Measurements from ENCODE around the gene AKR1B1.

DNA sequence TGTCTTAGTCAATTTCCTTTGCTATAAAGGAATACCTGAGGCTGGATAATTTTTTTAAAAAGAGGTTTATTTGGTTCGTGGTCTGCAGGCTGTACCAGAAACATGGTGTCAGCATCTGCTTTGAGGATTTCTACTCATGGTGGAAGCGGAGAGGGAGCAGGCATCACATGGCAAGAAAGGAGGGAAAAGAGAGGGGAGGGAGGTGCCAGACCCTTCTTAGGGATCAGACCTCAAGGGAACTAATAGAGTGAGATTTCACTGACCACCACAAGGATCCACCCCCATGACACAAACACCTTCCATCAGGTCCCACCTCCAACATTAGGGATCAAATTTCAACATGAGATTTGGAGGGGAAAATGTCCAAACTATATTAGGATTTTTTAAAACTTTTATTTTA, 41.5 kb upstream of the AKR1B1 start:
- TF ChIP-seq POLR2A (IDR thresholded peaks at IDR 0.05) (no peak), EP300 (IDR thresholded peaks at IDR 0.05) (no peak)
- TF ChIP-seq, protein P1, sequence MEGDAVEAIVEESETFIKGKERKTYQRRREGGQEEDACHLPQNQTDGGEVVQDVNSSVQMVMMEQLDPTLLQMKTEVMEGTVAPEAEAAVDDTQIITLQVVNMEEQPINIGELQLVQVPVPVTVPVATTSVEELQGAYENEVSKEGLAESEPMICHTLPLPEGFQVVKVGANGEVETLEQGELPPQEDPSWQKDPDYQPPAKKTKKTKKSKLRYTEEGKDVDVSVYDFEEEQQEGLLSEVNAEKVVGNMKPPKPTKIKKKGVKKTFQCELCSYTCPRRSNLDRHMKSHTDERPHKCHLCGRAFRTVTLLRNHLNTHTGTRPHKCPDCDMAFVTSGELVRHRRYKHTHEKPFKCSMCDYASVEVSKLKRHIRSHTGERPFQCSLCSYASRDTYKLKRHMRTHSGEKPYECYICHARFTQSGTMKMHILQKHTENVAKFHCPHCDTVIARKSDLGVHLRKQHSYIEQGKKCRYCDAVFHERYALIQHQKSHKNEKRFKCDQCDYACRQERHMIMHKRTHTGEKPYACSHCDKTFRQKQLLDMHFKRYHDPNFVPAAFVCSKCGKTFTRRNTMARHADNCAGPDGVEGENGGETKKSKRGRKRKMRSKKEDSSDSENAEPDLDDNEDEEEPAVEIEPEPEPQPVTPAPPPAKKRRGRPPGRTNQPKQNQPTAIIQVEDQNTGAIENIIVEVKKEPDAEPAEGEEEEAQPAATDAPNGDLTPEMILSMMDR (IDR thresholded peaks at IDR 0.05), result no peak
